ENCODE results near the gene OR51A4. TPM values are rescaled to one million over a fixed set of nuclear protein-coding genes. Genes with fewer than 3 reads are reported as not detected.

Gene OR51A4
- total and polyA plus RNA-seq, 4 donors = not detected

- H3K4me3 ChIP-seq (ENCODE audit: low read depth in 1 of 3, low read length in 3 of 3) = no peak within 1 kb of the TSS
- no peak within 1 kb of the TSS for H3K9ac ChIP-seq (ENCODE audit: low read depth in 1 of 2, low read length in 2 of 2)
- TF ChIP-seq FOXA1 (IDR thresholded peaks at IDR 0.05) (no peak), ZBTB33 (IDR thresholded peaks at IDR 0.05) (no peak)
- no peak within 1 kb of the TSS for H3K27ac ChIP-seq (ENCODE audit: low read depth in 1 of 2, low read length in 2 of 2)
- no peaks in the 10 kb centered on the region for H3K4me1 ChIP-seq (ENCODE audit: control insufficient read depth in 4 of 4, insufficient read depth in 4 of 4, low read length in 3 of 4)
- no peak for DNase-seq (ENCODE audit: low spot score)
- peaks cover 0 to 5% (median 0%) of the 10 kb centered on the region in 4 donors for H3K9me3 ChIP-seq (ENCODE audit: control insufficient read depth in 4 of 4, low read length in 3 of 4)
- WGBS = 71% methylated on average over 4 of the region's 4 CpGs
- peaks cover 0 to 6% (median 0%) of the 10 kb centered on the region in 4 donors for H3K27me3 ChIP-seq (ENCODE audit: control insufficient read depth in 4 of 4, insufficient read depth in 4 of 4, low read length in 3 of 4)
- H3K36me3 ChIP-seq (ENCODE audit: control insufficient read depth in 4 of 4, insufficient read depth in 3 of 4, low read depth in 1 of 4, low read length in 3 of 4) = no peaks in the 10 kb centered on the region
These were observed 28.2 kb downstream of the OR51A4 start, which contains the start of gene OR51G2 for GRCh38 chr11:4919250-4919649. Gene OR51G2, minus strand, starts transcription at chr11:4919350. Its CDS starts 3,687 bp downstream, at chr11:4915663.

GRCh38 chr11:4916581-4916980, 30.8 kb downstream of the OR51A4 start:
- Histone ChIP-seq H3K4me3 (ENCODE audit: low read depth in 1 of 3, low read length in 3 of 3) (no peak overlapping the region), H3K4me1 (ENCODE audit: control insufficient read depth in 4 of 4, insufficient read depth in 4 of 4, low read length in 3 of 4) (no peaks in the 10 kb centered on the region), H3K36me3 (ENCODE audit: control insufficient read depth in 4 of 4, insufficient read depth in 3 of 4, low read depth in 1 of 4, low read length in 3 of 4) (no peaks in the 10 kb centered on the region), H3K27ac (ENCODE audit: low read depth in 1 of 2, low read length in 2 of 2) (no peak overlapping the region), H3K9me3 (ENCODE audit: control insufficient read depth in 4 of 4, low read length in 3 of 4) (peaks cover 0 to 2% (median 0%) of the 10 kb centered on the region in 4 donors), H3K27me3 (ENCODE audit: control insufficient read depth in 4 of 4, insufficient read depth in 4 of 4, low read length in 3 of 4) (peaks cover 0 to 6% (median 0%) of the 10 kb centered on the region in 4 donors), H3K9ac (ENCODE audit: low read depth in 1 of 2, low read length in 2 of 2) (no peak overlapping the region)
- DNase-seq (ENCODE audit: low spot score) = no peak
- TF ChIP-seq, protein P1, sequence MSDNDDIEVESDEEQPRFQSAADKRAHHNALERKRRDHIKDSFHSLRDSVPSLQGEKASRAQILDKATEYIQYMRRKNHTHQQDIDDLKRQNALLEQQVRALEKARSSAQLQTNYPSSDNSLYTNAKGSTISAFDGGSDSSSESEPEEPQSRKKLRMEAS (IDR thresholded peaks at IDR 0.05) = no peak
- TF ChIP-seq JUND (IDR thresholded peaks at IDR 0.05) (no peak), SP1 (IDR thresholded peaks at IDR 0.05) (no peak), FOXA1 (IDR thresholded peaks at IDR 0.05) (no peak), FOXA2 (IDR thresholded peaks at IDR 0.05) (no peak), RAD21 (IDR thresholded peaks at IDR 0.05) (no peak), CTCF (IDR thresholded peaks at IDR 0.05; ENCODE audit: low read depth, low read length, missing input control) (no peak), HNF4A (conservative IDR thresholded peaks at IDR 0.05) (no peak), NR2F2 (IDR thresholded peaks at IDR 0.05) (no peak), RXRA (IDR thresholded peaks at IDR 0.05) (no peak), ZBTB33 (IDR thresholded peaks at IDR 0.05) (no peak), GABPA (IDR thresholded peaks at IDR 0.05 in 1 of 2, conservative IDR thresholded peaks at IDR 0.05 in 1 of 2) (no peak)
- TF ChIP-seq, protein P2, sequence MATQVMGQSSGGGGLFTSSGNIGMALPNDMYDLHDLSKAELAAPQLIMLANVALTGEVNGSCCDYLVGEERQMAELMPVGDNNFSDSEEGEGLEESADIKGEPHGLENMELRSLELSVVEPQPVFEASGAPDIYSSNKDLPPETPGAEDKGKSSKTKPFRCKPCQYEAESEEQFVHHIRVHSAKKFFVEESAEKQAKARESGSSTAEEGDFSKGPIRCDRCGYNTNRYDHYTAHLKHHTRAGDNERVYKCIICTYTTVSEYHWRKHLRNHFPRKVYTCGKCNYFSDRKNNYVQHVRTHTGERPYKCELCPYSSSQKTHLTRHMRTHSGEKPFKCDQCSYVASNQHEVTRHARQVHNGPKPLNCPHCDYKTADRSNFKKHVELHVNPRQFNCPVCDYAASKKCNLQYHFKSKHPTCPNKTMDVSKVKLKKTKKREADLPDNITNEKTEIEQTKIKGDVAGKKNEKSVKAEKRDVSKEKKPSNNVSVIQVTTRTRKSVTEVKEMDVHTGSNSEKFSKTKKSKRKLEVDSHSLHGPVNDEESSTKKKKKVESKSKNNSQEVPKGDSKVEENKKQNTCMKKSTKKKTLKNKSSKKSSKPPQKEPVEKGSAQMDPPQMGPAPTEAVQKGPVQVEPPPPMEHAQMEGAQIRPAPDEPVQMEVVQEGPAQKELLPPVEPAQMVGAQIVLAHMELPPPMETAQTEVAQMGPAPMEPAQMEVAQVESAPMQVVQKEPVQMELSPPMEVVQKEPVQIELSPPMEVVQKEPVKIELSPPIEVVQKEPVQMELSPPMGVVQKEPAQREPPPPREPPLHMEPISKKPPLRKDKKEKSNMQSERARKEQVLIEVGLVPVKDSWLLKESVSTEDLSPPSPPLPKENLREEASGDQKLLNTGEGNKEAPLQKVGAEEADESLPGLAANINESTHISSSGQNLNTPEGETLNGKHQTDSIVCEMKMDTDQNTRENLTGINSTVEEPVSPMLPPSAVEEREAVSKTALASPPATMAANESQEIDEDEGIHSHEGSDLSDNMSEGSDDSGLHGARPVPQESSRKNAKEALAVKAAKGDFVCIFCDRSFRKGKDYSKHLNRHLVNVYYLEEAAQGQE (IDR thresholded peaks at IDR 0.05) = no peak

Data from liver (tissue), 9 donors.